Naive thymus-derived CD8-positive, alpha-beta T cell (primary cell): Measurements from ENCODE around the gene ANAPC13. TPM values are rescaled to one million over a fixed set of nuclear protein-coding genes. Genes with fewer than 3 reads are reported as not detected.

ENCODE experiments used
- ATAC-seq, 2 donors: fragments of 150-1000 bp; cut with Tn5 transposase in 1 of 2; sonication (Bioruptor Pico), chemical (Tn5 transposase) in 1 of 2; 1 replicate in 1 of 2; 2 replicates in 1 of 2; pipeline ENCODE4 v1.10.0; 2021; ENCODE audit warnings: mild to moderate bottlenecking in 2 of 2, moderate library complexity in 2 of 2
- POLR2A ChIA-PET: fragments of 350-600 bp; sonication (Branson Sonifier 250); formaldehyde crosslinking; loops from one replicate; lab custom pipeline; 2021; ENCODE audit warnings: antibody characterized with exemption; lab: Charles Lee
- DNase-seq, 10 donors: peaks; one replicate each; pipeline versions ENCODE4 v3.0.0 to v3.0.0-alpha.2; 2020 to 2022
- H3K27ac Mint-ChIP-seq, 10 donors: one replicate each; pipeline ENCODE4 v1.8.0; 2020 to 2022; ENCODE audit warnings: mild to moderate bottlenecking in 10 of 10, mixed read lengths in 10 of 10, moderate library complexity in 4 of 10, inconsistent platforms in 1 of 10
- H3K27me3 Mint-ChIP-seq, 5 donors: one replicate each; pipeline ENCODE4 v1.8.0; 2021 to 2022; ENCODE audit warnings: mixed read lengths in 5 of 5
- H3K36me3 Mint-ChIP-seq, 3 donors: one replicate each; pipeline ENCODE4 v1.8.0; 2020 to 2022; ENCODE audit warnings: mixed read lengths in 3 of 3, mild to moderate bottlenecking in 2 of 3, inconsistent platforms in 1 of 3
- H3K4me1 Mint-ChIP-seq, 4 donors: one replicate each; pipeline ENCODE4 v1.8.0; 2021 to 2022; ENCODE audit warnings: mixed read lengths in 4 of 4
- H3K4me3 Mint-ChIP-seq, 10 donors: one replicate each; pipeline ENCODE4 v1.8.0; 2020 to 2022; ENCODE audit warnings: mild to moderate bottlenecking in 10 of 10, mixed read lengths in 10 of 10, moderate library complexity in 6 of 10, inconsistent platforms in 1 of 10
- H3K9me3 Mint-ChIP-seq, 9 donors: one replicate each; pipeline ENCODE4 v1.8.0; 2020 to 2022; ENCODE audit warnings: mixed read lengths in 9 of 9, mild to moderate bottlenecking in 3 of 9, inconsistent platforms in 1 of 9, moderate library complexity in 1 of 9
- polyA plus RNA-seq, 3 donors: library from polyadenylated mRNA; unstranded; fragments of 300-500 nt; fragmentation: Illumina TruSeq; gene quantifications; one replicate each; pipeline ENCODE4 v1.2.3, GENCODE V29; 2021
- total RNA-seq, 8 experiments: library from RNA in 2 of 8; stranded (reverse) in 2 of 8; gene quantifications; one replicate each; pipeline ENCODE4 v1.2.3 and lab custom pipeline; 2021 to 2026

Gene ANAPC13
- total RNA-seq: 10 to 100 TPM; 36.1 to 36.4 TPM
- polyA plus RNA-seq: 10 to 100 TPM; 88.9 to 96.1 (median 90.5) TPM
- 6.4 to 32.5 (median 25.6) reads per million in 6 experiments for total RNA-seq (lab: John Stamatoyannopoulos, UW)

- Mint-ChIP-seq H3K4me1 (peaks cover 23 to 75% (median 67%) of the 10 kb centered on the region in 4 donors), H3K4me3 (peak within 1 kb of the TSS; percentile 96 to 100 (median 100))
Observed at GRCh38 chr3:134485718-134486576, at the start of gene ANAPC13, which contains the start of gene CEP63. Gene ANAPC13, minus strand, starts transcription at chr3:134485985. Its CDS starts 3,081 bp downstream, at chr3:134482904. Gene CEP63, plus strand, starts transcription at chr3:134486057. Its CDS starts 9,264 bp downstream, at chr3:134495321.

GRCh38 chr3:134535186-134535970, 49.6 kb upstream of the ANAPC13 start:
- Mint-ChIP-seq H3K4me1 (peaks cover 6 to 13% (median 8%) of the 10 kb centered on the region in 4 donors), H3K9me3 (no peaks in the 10 kb centered on the region), H3K4me3 (no peak overlapping the region), H3K27ac (no peak overlapping the region), H3K36me3 (peaks cover 11 to 34% (median 28%) of the 10 kb centered on the region in 3 donors), H3K27me3 (no peaks in the 10 kb centered on the region)
- POLR2A ChIA-PET: no interaction called here
- DNase-seq (no peak), ATAC-seq (no peak)

More at GRCh38 chr3:134485718-134486576, at the start of gene ANAPC13, which contains the start of gene CEP63:
- ATAC-seq (peak; percentile 80 to 85), DNase-seq (peak; percentile 70 to 99 (median 93))
- POLR2A ChIA-PET: interaction anchor here (1.1 to 3.1 kb wide), 6 partner anchors 9 to 912 kb away, joined by 3 to 25 read pairs (median 4); partner anchors contain the start of genes CDV3, RYK and TOPBP1
- Mint-ChIP-seq H3K9me3 (no peaks in the 10 kb centered on the region), H3K27me3 (no peaks in the 10 kb centered on the region), H3K27ac (peak within 1 kb of the TSS; percentile 99 to 100 (median 99)), H3K36me3 (peaks cover 0 to 23% (median 0%) of the 10 kb centered on the region in 3 donors)

DNA sequence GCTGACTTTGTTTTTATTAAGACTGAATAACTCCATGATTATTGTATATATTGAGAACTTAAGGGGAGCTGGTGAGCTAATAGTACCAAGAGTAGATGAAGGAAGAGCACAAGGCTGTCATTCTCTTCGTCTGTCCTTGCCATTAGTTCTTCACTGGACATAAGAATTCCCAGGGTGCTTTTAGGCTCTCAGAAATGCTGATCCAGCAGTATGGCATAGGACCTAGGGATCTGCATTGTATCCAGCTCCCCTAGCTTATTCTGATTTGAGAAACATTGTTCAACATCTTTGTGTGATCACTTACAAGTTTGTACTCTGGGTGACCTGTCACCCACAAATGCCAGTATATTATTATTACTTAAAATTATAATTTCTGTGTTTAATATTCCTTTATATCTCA, 47.7 kb upstream of the ANAPC13 start:
- DNase-seq (no peak), ATAC-seq (no peak)
- Mint-ChIP-seq H3K27ac (no peak overlapping the region), H3K4me3 (no peak overlapping the region), H3K9me3 (no peaks in the 10 kb centered on the region), H3K27me3 (no peaks in the 10 kb centered on the region), H3K36me3 (peaks cover 11 to 25% (median 22%) of the 10 kb centered on the region in 3 donors), H3K4me1 (peaks cover 9 to 20% (median 10%) of the 10 kb centered on the region in 4 donors)
- POLR2A ChIA-PET: no interaction called here

DNA sequence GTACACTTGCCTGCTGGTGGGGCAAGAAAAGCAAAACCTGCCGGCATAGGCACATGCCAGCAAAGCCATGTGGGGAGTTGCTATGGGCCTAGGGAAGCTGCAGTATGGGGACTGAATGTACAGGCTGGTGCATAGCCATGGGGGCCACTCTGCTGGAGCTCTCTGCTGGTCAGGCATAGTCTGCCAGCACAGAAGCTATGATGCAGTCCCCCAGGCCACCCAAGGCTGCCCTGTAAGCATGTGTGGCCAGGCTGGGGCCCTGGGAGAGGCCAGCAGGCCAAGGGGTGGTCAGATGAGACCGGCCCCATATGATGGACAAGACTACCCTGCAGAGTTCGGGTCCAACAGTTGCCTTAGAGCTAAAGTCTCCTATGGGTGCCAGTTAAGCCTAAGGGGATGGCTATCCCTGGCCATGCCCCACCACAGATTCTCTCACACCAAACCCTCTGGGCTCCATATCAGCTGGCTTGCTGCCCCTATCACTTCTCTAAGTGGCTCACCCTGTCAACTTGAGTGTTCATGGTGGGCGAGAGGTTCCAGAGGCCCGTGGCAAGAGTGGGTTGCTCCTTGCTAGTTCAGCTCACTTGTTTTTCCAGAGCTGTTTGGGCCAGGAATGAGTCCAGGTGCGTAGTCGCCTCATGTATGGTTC, 41.9 kb upstream of the ANAPC13 start:
- POLR2A ChIA-PET: no interaction called here
- ATAC-seq: no peak
- peaks cover 38 to 53% (median 44%) of the 10 kb centered on the region in 3 donors for H3K36me3 Mint-ChIP-seq

DNA sequence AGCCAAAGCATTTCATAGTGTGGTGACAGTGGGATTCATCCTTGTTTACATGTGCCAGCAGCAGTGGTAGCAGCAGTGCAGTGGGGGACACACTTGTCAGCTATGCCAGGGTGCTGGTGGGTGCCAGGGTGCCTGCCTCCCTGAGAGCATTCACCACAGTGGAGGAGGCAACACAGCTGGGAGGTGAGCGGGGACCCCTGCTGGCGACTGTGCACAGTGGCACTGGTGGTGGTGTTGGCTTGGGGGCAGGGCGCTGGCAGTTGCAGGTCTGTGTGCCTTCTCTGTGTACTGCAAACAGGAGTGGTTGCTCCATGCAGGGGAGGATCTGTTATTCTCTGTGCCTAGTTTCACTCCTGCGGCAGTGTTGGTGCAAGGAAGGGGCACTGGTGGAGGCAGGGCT, 41.3 kb upstream of the ANAPC13 start:
- Mint-ChIP-seq H3K36me3 (peaks cover 44 to 53% (median 47%) of the 10 kb centered on the region in 3 donors), H3K27me3 (no peaks in the 10 kb centered on the region), H3K4me3 (no peak overlapping the region), H3K27ac (peak overlapping the region in 1 of 10 donors; percentile 43), H3K4me1 (peaks cover 16 to 29% (median 21%) of the 10 kb centered on the region in 4 donors), H3K9me3 (peaks cover 14 to 46% (median 43%) of the 10 kb centered on the region in 9 donors)
- DNase-seq: no peak
- no peak for ATAC-seq
- POLR2A ChIA-PET: no interaction called here

More for the DNA sequence above, 41.9 kb upstream of the ANAPC13 start:
- peaks cover 17 to 30% (median 22%) of the 10 kb centered on the region in 4 donors for H3K4me1 Mint-ChIP-seq
- no peaks in the 10 kb centered on the region for H3K27me3 Mint-ChIP-seq
- peak overlapping the region in 1 of 10 donors; percentile 64 for H3K27ac Mint-ChIP-seq
- DNase-seq: no peak
- no peak overlapping the region for H3K4me3 Mint-ChIP-seq
- H3K9me3 Mint-ChIP-seq: peaks cover 12 to 41% (median 39%) of the 10 kb centered on the region in 9 donors

DNA sequence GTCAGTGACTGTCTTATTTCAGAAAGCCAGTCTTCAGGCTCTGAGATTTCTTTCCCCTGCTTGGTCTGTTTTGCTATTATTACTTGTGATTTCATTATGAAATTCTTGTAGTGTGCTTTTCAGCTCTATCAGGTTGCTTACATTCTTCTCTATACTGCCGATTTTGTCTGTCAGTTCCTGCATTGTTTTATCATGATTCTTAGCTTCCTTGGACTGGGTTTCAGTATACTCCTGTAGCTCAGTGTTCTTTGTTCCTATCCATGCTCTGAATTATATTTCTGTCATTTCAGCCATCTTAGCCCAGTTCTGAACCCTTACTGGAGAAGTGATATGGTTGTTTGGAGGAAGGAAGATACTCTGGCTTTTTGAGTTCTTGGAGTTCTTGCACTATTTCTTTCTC, 40.5 kb upstream of the ANAPC13 start:
- ATAC-seq (no peak), DNase-seq (no peak)
- Mint-ChIP-seq H3K27me3 (no peaks in the 10 kb centered on the region), H3K36me3 (peaks cover 49 to 54% (median 49%) of the 10 kb centered on the region in 3 donors), H3K9me3 (peaks cover 14 to 51% (median 48%) of the 10 kb centered on the region in 9 donors), H3K4me1 (peaks cover 16 to 25% (median 21%) of the 10 kb centered on the region in 4 donors), H3K27ac (no peak overlapping the region), H3K4me3 (no peak overlapping the region)
- POLR2A ChIA-PET: no interaction called here

GRCh38 chr3:134525293-134525692, 39.5 kb upstream of the ANAPC13 start:
- H3K4me1 Mint-ChIP-seq: peaks cover 16 to 25% (median 21%) of the 10 kb centered on the region in 4 donors
- DNase-seq: no peak
- POLR2A ChIA-PET: no interaction called here
- no peak overlapping the region for H3K4me3 Mint-ChIP-seq
- H3K9me3 Mint-ChIP-seq: peaks cover 14 to 58% (median 48%) of the 10 kb centered on the region in 9 donors
- no peak for ATAC-seq
- peak overlapping the region in 1 of 10 donors; percentile 15 for H3K27ac Mint-ChIP-seq
- peaks cover 56 to 57% (median 56%) of the 10 kb centered on the region in 3 donors for H3K36me3 Mint-ChIP-seq
- no peaks in the 10 kb centered on the region for H3K27me3 Mint-ChIP-seq

- ATAC-seq: no peak
- Mint-ChIP-seq H3K27ac (no peak overlapping the region), H3K9me3 (peaks cover 14 to 82% (median 48%) of the 10 kb centered on the region in 9 donors), H3K27me3 (no peaks in the 10 kb centered on the region), H3K4me1 (peaks cover 10 to 17% (median 12%) of the 10 kb centered on the region in 4 donors), H3K36me3 (peaks cover 61 to 75% (median 66%) of the 10 kb centered on the region in 3 donors), H3K4me3 (no peak overlapping the region)
- POLR2A ChIA-PET: no interaction called here
- no peak for DNase-seq
Observed at GRCh38 chr3:134522541-134522940, 36.8 kb upstream of the ANAPC13 start.

DNA sequence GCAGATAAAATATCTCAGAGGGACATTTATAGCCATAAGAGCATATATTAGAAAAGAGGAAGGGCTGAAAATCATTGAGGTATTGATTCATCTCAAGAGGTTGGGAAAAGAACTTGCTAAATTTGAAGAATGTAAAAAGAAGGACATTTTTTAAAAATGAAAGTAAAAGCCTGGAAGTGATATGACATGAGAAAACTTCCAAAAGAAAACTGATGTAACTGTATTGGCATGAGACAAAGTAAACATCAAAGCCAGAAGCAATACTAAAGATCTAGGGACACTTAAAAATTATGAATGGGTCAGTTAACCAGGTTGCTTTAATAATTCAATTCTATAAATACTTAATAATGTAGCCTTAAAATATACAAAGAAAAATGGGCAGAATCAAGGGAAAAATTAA, 32.0 kb upstream of the ANAPC13 start:
- Mint-ChIP-seq H3K27ac (peak overlapping the region in 1 of 10 donors; percentile 7), H3K36me3 (peaks cover 47 to 75% (median 60%) of the 10 kb centered on the region in 3 donors), H3K27me3 (no peaks in the 10 kb centered on the region), H3K9me3 (peaks cover 3 to 44% (median 18%) of the 10 kb centered on the region in 9 donors), H3K4me1 (peaks cover 6 to 16% (median 13%) of the 10 kb centered on the region in 4 donors), H3K4me3 (no peak overlapping the region)
- POLR2A ChIA-PET: no interaction called here
- DNase-seq (no peak), ATAC-seq (no peak)

DNA sequence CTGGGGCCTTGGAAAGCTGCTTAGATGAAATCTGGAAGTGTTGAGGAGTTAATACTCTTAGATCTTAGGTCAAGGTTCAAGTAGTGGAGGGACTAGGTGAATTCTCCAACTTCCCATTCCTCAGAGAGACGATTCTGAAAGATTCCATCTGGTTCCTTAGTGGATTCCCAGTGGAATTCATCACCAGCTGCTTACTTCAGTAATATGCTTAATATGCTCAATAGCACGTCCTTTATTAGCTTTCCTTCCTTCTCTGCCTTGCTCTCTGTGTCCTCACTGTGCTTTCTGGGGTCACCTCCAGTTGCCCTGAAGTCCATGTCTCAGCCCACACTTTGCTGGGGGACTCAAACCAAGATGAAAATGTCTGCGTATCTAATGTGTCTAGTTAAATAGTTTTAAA, 31.1 kb upstream of the ANAPC13 start:
- peak overlapping the region in 2 of 10 donors; percentile 13 to 64 for H3K27ac Mint-ChIP-seq
- POLR2A ChIA-PET: no interaction called here
- DNase-seq (no peak), ATAC-seq (no peak)
- no peaks in the 10 kb centered on the region for H3K27me3 Mint-ChIP-seq
- H3K4me3 Mint-ChIP-seq: peak overlapping the region in 1 of 10 donors; percentile 26
- peaks cover 38 to 75% (median 56%) of the 10 kb centered on the region in 3 donors for H3K36me3 Mint-ChIP-seq
- H3K4me1 Mint-ChIP-seq: peaks cover 6 to 16% (median 13%) of the 10 kb centered on the region in 4 donors
- peaks cover 0 to 35% (median 11%) of the 10 kb centered on the region in 9 donors for H3K9me3 Mint-ChIP-seq

- Mint-ChIP-seq H3K4me1 (peaks cover 6 to 18% (median 12%) of the 10 kb centered on the region in 4 donors), H3K4me3 (no peak overlapping the region), H3K36me3 (peaks cover 39 to 77% (median 74%) of the 10 kb centered on the region in 3 donors), H3K27ac (peak overlapping the region in 1 of 10 donors; percentile 88), H3K27me3 (no peaks in the 10 kb centered on the region), H3K9me3 (peaks cover 0 to 6% (median 0%) of the 10 kb centered on the region in 9 donors)
- DNase-seq: no peak
- POLR2A ChIA-PET: no interaction called here
- no peak for ATAC-seq
Observed at GRCh38 chr3:134511500-134511899, 25.7 kb upstream of the ANAPC13 start.
